Epithelial cell of umbilical artery (primary cell): ENCODE data around the gene SCAF1. TPM values are rescaled to one million over a fixed set of nuclear protein-coding genes. Genes with fewer than 3 reads are reported as not detected.

Experiments used
- total RNA-seq: library from RNA; depleted of rRNA; stranded (reverse); fragments of >200 nt; gene quantifications from 2 replicates; pipeline ENCODE4 v1.2.3, GENCODE V29; 2014

Gene SCAF1, protein sequence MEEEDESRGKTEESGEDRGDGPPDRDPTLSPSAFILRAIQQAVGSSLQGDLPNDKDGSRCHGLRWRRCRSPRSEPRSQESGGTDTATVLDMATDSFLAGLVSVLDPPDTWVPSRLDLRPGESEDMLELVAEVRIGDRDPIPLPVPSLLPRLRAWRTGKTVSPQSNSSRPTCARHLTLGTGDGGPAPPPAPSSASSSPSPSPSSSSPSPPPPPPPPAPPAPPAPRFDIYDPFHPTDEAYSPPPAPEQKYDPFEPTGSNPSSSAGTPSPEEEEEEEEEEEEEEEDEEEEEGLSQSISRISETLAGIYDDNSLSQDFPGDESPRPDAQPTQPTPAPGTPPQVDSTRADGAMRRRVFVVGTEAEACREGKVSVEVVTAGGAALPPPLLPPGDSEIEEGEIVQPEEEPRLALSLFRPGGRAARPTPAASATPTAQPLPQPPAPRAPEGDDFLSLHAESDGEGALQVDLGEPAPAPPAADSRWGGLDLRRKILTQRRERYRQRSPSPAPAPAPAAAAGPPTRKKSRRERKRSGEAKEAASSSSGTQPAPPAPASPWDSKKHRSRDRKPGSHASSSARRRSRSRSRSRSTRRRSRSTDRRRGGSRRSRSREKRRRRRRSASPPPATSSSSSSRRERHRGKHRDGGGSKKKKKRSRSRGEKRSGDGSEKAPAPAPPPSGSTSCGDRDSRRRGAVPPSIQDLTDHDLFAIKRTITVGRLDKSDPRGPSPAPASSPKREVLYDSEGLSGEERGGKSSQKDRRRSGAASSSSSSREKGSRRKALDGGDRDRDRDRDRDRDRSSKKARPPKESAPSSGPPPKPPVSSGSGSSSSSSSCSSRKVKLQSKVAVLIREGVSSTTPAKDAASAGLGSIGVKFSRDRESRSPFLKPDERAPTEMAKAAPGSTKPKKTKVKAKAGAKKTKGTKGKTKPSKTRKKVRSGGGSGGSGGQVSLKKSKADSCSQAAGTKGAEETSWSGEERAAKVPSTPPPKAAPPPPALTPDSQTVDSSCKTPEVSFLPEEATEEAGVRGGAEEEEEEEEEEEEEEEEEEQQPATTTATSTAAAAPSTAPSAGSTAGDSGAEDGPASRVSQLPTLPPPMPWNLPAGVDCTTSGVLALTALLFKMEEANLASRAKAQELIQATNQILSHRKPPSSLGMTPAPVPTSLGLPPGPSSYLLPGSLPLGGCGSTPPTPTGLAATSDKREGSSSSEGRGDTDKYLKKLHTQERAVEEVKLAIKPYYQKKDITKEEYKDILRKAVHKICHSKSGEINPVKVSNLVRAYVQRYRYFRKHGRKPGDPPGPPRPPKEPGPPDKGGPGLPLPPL
- 8.2 and 11.7 TPM in 2 replicates for total RNA-seq

DNA sequence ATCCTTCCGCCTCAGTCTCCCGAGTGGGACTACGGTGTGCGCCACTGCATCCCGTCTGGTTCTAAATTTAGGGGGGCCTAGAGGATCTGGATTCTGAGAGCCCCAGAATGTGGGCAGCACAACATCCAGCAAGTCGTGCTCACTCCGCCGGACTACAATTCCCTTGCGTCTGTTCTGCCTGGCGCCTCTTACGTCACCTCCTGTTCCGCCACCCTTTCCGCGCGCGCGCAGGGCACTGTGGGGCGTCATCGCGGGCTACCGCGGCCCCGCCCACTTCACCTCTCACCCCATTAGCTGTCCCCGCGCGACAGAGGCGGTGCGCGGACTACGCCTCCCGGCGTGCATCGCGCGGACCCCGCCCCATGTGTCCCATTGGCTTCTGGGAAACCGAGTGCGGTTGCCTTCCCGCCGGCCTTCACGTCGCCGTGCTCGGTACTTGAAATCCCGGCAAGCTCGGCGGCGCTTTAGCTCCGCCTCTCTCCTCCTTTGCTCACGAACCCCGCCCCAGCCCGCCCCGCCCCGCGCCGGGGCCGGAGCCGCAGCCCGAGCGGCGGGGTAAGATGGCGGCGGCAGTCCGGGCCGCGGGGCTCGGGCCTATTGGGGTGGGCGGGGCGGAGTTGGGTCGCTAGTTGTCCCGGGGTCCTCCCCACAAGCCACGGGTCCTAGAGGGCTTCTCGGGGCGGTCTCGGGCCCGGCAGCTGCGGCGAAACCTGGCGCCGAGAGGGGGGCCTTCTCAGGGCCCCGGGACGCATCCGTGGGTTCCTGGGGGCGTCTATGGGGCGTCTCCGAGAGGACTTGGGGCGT is at the start of gene SCAF1:
Gene SCAF1 (plus strand): TSS at position 522 of the 804 bp plus-strand sequence. CDS start 2,818 bp downstream, outside the sequence.

DNA sequence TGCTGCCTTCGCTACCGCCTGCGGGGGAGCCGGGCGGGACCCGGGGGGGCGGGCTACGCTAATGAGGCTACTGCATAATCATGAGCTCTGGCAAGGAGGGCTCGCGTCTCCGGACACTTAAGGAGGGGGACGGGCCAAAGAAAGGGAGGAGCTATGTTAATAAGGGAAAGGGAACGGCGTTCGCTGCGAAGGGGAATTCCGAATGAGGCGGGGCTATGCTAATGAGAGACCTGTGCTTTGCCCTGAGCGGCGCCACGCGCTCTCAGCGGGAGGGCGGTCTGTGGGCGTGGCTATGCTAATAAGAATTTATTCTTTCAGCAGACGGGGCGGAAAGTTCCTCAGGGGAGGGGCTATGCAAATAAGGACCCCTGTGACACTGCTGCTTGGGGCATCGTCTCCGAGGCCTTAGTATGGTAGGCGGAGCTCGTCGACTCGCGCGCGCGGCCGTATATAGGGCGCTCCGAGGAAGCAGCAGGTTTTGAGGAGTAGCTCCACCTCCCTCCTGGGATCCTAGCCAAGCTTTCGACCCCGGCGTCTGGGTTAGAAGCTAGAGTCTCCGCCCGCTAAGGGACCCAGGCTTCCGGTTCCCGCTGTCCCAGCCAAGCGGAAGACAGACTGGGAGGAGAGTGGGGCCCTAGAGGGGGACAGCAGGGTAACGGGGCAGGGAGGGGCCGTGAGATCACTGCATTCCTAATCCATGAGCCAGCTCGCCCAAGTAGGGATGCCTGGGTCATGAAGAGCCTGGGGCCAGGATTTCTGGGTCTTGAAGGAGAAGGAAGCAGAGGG is 1.7 kb upstream of the SCAF1 start, which contains the start of gene RRAS:
Gene RRAS (minus strand): TSS at position 31 of the 786 bp plus-strand sequence. CDS start 45 bp downstream, outside the sequence.

DNA sequence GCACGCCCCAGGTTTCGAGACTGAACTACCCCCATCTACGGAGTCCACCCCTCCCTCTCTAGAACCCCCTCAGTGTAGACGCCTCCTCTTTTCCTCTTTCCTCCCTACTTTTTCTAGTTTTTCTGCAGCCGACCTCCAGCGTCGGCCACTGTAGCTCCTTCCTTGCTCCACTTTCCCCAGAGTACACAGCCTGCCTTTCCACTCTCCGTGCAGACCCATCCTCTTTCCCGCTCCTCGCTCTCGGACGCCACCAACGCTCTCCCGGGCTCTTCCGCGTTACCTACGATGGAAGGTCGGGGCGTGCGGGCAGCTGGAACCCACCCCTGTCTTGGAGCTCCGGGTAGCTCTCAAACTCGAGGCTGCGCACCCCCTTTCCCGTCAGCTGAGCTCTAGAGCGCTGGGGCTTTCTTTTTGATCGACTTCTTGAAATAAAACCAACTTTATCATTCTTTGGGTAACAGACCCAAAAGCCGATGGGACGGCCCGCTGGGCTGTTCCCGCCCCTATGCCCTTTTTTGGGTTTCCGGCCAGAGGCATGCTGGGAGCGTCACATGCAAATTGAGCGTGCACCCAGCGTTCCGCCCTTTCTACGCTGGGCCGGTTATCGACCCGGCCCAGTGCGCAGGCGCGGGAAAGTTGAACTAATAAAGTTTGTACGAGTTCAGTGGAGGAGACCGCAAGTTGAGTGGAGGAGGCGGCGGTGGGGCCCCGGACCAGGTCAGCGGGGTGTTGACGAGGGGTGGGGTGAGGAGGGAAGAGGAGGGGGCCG is 23.5 kb downstream of the SCAF1 start, which contains the start of the genes BCL2L12 and IRF3:
Gene BCL2L12 (plus strand): TSS at position 583 of the 769 bp plus-strand sequence. CDS start 760 bp downstream, outside the sequence.
Gene IRF3 (minus strand): TSS at position 507 of the 769 bp plus-strand sequence. CDS start 1,019 bp downstream, outside the sequence.

DNA sequence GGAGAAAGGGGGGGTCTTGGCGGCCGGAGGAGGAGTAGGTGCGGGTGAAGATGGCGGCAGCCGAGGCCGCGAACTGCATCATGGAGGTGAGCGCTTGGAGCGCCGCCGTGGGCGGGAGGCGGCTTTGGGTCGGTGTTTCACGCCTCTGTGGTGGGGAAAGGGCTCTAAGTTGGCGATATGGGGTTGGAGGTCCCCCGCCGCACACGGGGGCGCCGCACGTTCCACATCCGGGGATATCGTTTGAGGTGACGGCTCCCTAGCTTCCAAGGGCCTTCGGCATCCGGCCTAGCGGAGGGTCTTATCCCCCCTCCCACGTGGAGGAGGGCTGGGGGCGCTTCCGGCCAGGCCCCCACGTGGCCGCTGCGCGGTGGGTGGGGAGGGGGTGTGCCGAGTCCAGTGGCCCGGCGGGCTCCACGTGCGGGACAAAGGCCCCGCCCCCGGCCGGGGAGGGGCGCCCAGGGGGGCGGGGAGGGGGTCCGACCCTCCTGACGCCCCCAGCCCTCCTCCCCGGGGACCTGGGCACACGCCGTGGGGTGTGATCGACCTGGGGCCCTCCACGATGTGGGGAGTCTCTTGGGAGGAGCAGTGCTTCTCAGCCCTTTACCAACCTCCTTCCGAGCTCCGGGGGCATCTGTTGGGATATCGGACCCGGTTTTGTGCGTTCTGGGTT is 35.4 kb downstream of the SCAF1 start, which contains the start of gene PRMT1:
Gene PRMT1 (plus strand): TSS at position 41 of the 670 bp plus-strand sequence. CDS start 10 bp downstream, at position 51.

DNA sequence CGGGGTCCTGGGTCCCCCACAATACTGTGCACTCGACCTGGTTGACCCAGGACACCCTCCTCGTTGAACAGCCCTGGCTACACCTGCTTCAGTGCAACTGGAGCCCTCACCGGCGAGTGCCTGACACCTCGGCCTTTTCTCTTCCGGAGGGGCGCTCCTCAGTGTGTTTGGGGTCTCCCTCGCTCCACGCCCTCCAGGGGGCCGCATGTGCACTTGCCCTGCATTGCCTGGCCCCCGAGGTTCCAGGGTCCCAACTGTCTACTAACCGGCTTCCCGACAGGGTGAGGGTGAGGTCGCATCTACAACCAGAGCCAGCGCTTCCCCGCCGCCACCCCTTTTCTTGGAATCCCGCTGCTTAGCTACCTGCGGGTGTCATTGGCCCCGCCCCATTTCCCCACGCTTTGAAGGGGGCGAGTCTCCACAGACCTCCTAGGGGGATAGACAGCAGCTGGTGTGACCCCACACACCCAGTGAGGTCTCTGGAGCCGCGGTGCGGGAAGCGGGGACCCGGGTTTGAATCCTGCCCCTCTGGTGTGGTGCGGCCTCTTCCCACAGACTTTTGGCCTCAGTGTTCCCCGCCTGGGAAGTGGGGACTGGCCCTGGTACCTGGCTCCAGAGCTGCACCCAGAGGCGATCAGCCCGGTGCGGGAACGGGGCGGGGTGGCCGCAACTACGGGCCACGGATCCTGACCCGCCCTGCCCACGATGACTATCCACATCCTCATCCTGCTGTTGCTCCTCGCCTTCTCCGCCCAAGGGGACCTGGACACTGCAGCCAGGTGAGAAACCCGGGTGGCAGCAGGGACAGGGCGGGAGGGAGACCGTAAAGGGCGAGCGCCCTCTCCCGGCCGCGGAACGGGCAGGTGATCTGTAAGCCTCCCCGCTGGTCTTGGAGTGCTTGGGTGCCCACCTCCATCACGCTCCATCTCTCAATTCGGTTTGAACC is 47.4 kb downstream of the SCAF1 start, which contains the start of gene ADM5:
Gene ADM5 (plus strand): TSS at position 462 of the 946 bp plus-strand sequence. CDS start 244 bp downstream, at position 706.

DNA sequence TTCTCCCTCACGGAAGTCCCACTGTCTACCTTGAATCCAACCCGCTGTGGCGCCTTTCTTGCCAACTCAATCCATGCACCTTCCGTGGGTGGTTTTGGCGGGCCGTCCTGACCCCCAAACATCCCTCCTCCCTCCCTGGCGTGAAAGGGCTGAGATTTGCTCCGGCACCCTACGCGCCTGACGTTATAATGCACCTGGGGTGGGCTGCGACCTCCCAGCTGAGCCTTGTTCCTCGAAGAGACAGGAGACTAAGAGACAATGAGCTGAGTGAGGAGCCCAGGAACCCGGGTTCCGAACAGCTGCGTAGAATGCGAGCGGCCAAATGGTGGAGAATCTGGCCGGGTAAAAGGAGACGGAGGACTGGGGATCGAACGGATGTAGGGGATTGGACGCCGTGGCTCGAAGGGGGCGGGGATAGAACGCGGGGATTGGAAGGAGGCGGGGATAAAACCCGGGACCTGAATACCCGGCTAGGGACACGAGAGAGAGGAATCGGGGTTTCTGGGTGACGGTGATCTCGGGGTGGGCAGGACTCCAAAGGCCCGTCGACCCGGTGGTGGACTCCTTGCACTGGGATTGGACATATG is 48.7 kb downstream of the SCAF1 start, which contains the start of gene CPT1C:
Gene CPT1C (plus strand): TSS at position 461 of the 587 bp plus-strand sequence. CDS start 1,137 bp downstream, outside the sequence.

Other genes with a start within 250 kb of the SCAF1 start
- not detected in 2 replicates for gene PTH2, start 218.8 kb upstream of the SCAF1 start, total RNA-seq
- not detected in 2 replicates for gene GFY, start 216.8 kb upstream of the SCAF1 start, total RNA-seq
- gene SLC17A7, start 200.7 kb upstream of the SCAF1 start, total RNA-seq: 0.15 TPM in 1 of 2 replicates, not detected in the other
- gene PIH1D1, start 190.4 kb upstream of the SCAF1 start, total RNA-seq: 162 and 176 TPM in 2 replicates
- 40.3 and 62.9 TPM in 2 replicates for gene ALDH16A1, start 189.0 kb upstream of the SCAF1 start, total RNA-seq
- 0.32 and 1.8 TPM in 2 replicates for gene FLT3LG, start 168.0 kb upstream of the SCAF1 start, total RNA-seq
- 1,312 and 3,748 TPM in 2 replicates for gene RPL13A, start 154.6 kb upstream of the SCAF1 start, total RNA-seq
- 1,938 and 5,232 TPM in 2 replicates for gene RPS11, start 145.8 kb upstream of the SCAF1 start, total RNA-seq
- gene FCGRT, start 129.5 kb upstream of the SCAF1 start, total RNA-seq: 48.1 and 62.3 TPM in 2 replicates
- 76.3 and 146 TPM in 2 replicates for gene RCN3, start 114.2 kb upstream of the SCAF1 start, total RNA-seq
- 103 and 121 TPM in 2 replicates for gene NOSIP, start 61.7 kb upstream of the SCAF1 start, total RNA-seq
- gene PRRG2, start 60.9 kb upstream of the SCAF1 start, total RNA-seq: 1.3 and 1.4 TPM in 2 replicates
- gene PRR12, start 51.0 kb upstream of the SCAF1 start, total RNA-seq: 1.4 and 1.6 TPM in 2 replicates
- 43.5 and 48.4 TPM in 2 replicates for gene RRAS, start 2.1 kb upstream of the SCAF1 start, total RNA-seq
- 48.8 and 53.9 TPM in 2 replicates for gene IRF3, start 23.6 kb downstream of the SCAF1 start, total RNA-seq
- 7.0 and 7.5 TPM in 2 replicates for gene BCL2L12, start 23.7 kb downstream of the SCAF1 start, total RNA-seq
- gene PRMT1, start 35.1 kb downstream of the SCAF1 start, total RNA-seq: 536 and 608 TPM in 2 replicates
- 0.32 and 0.91 TPM in 2 replicates for gene ADM5, start 47.4 kb downstream of the SCAF1 start, total RNA-seq
- gene CPT1C, start 48.9 kb downstream of the SCAF1 start, total RNA-seq: 13.0 and 19.5 TPM in 2 replicates
- gene TSKS, start 121.1 kb downstream of the SCAF1 start, total RNA-seq: not detected in 2 replicates
- gene AP2A1, start 124.8 kb downstream of the SCAF1 start, total RNA-seq: 33.1 and 37.7 TPM in 2 replicates
- 23.7 and 31.9 TPM in 2 replicates for gene FUZ, start 171.1 kb downstream of the SCAF1 start, total RNA-seq
- gene MED25, start 176.1 kb downstream of the SCAF1 start, total RNA-seq: 11.0 and 14.1 TPM in 2 replicates
- 44.8 and 51.2 TPM in 2 replicates for gene PTOV1, start 208.9 kb downstream of the SCAF1 start, total RNA-seq
- gene PNKP, start 225.4 kb downstream of the SCAF1 start, total RNA-seq: 52.4 and 53.9 TPM in 2 replicates
- gene AKT1S1, start 235.1 kb downstream of the SCAF1 start, total RNA-seq: 5.2 and 6.2 TPM in 2 replicates
- gene TBC1D17, start 235.5 kb downstream of the SCAF1 start, total RNA-seq: 2.9 and 6.5 TPM in 2 replicates